Stimulated activated effector memory CD8-positive, alpha-beta T cell treated with anti-CD3 and anti-CD28 coated beads, Interleukin-12 subunit alpha, Interleukin-12 subunit beta, amount 100 ng/mL, for 72 hours (primary cell): ENCODE data around the gene MSMP.

Source experiments
- ATAC-seq: fragments of 150-1000 bp; cut with Tn5 transposase; 2 replicates; pipeline ENCODE4 v1.10.0; 2021
- DNase-seq, 2 donors: peaks; one replicate each; pipeline ENCODE4 v3.0.0; 2021 to 2022; ENCODE audit warnings: low spot score in 2 of 2
- H3K27ac Mint-ChIP-seq: one replicate; pipeline ENCODE4 v1.8.0; 2022; ENCODE audit warnings: mild to moderate bottlenecking, mixed read lengths
- H3K36me3 Mint-ChIP-seq: one replicate; pipeline ENCODE4 v1.8.0; 2022; ENCODE audit warnings: mild to moderate bottlenecking, mixed read lengths
- H3K4me1 Mint-ChIP-seq: one replicate; pipeline ENCODE4 v1.8.0; 2022; ENCODE audit warnings: mixed read lengths
- H3K4me3 Mint-ChIP-seq: one replicate; pipeline ENCODE4 v1.8.0; 2022; ENCODE audit warnings: mild to moderate bottlenecking, mixed read lengths
- H3K9me3 Mint-ChIP-seq: one replicate; pipeline ENCODE4 v1.8.0; 2022; ENCODE audit warnings: mixed read lengths

The MSMP gene

GRCh38 chr9:35706951-35707350 is 47.1 kb downstream of the MSMP start:
- no peak for ATAC-seq
- peak overlapping the region; percentile 89 for H3K27ac Mint-ChIP-seq
- no peak for DNase-seq
- H3K36me3 Mint-ChIP-seq: no peaks in the 10 kb centered on the region
- no peak overlapping the region for H3K4me3 Mint-ChIP-seq
- H3K9me3 Mint-ChIP-seq: no peaks in the 10 kb centered on the region
- peaks cover 24% of the 10 kb centered on the region for H3K4me1 Mint-ChIP-seq

DNA sequence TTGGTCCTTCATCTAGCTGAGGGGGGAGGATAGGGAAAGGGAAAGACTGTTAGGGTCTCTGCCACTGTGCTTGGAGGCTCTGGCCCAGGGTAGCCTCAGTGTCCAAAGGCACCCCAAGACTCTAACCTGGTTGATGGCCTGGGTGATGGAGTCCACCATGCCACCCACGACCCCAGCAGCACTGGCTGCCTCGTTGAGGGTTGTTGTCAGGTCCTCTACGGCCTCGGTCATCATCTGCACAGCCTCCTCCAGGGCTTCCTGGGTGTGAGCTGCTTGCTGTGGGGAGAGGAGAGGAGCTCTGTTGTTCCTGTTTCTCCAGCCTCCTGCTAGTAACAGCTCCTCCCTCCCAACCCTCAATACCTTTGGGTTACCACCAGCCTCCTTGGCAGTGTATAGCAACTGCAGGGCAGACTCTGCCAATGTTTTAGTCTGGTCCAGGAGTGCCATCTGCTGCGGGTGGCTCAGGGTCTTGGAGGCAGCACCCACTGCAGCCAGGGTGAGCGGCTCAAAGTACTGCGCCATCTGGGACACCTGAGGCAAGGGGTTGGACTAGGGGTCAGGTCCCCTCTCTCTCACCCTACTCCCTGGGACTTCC is 48.1 kb downstream of the MSMP start:
- peaks cover 18% of the 10 kb centered on the region for H3K4me1 Mint-ChIP-seq
- peak overlapping the region; percentile 89 for H3K27ac Mint-ChIP-seq
- no peak overlapping the region for H3K4me3 Mint-ChIP-seq
- DNase-seq: no peak
- ATAC-seq: no peak
- H3K9me3 Mint-ChIP-seq: no peaks in the 10 kb centered on the region
- no peaks in the 10 kb centered on the region for H3K36me3 Mint-ChIP-seq

GRCh38 chr9:35705372-35705771 is 48.7 kb downstream of the MSMP start:
- Mint-ChIP-seq H3K27ac (peak overlapping the region; percentile 89), H3K4me1 (peaks cover 18% of the 10 kb centered on the region), H3K4me3 (no peak overlapping the region), H3K36me3 (no peaks in the 10 kb centered on the region), H3K9me3 (no peaks in the 10 kb centered on the region)
- DNase-seq (no peak), ATAC-seq (no peak)

DNA sequence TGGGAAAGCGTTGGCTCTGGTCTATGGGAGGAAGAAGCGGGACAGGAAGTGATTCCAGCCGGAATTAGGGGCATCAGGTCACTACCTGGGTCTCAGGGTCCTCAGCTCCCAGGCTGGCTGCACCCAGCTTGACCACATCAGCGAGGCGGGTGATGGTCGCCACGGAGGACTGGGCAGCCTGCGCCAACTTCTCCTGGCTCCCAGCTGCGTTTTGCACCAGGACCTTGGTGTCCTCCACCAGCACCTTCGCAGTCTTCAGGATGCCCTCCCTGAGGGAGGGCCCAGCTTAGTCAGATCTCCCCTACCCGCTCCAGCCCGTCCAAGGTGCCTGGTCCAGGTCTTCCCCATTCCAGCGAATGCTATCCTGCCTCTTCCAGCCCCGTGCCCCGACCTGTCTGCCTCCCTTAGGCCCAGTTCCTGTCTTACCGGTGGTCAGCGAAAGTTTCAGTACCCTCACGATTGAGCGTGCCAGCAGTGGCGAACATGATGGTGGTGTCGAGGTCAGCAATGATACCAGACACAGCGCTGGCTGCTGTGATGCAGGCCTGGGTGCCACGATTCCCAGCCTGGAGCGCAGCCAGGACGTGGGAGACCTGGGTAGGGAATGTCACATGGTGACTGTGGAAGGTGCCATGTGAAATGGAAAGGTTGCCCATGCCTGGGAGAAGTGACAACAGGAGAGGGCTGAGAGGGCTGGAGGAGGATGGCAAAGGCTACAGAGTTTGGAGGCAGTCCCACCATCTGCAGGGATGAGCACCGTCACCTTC is 50.0 kb downstream of the MSMP start:
- Mint-ChIP-seq H3K27ac (peak overlapping the region; percentile 67), H3K9me3 (no peaks in the 10 kb centered on the region), H3K4me3 (no peak overlapping the region), H3K4me1 (peaks cover 18% of the 10 kb centered on the region), H3K36me3 (no peaks in the 10 kb centered on the region)
- ATAC-seq (no peak), DNase-seq (no peak)
